Epithelial cell of esophagus (primary cell): ENCODE data around the gene MCTS1.

Source experiments
- DNase-seq: peaks from one replicate; pipeline ENCODE4 v3.0.0; 2010; ENCODE audit warnings: low read depth
- H3K4me3 ChIP-seq: 2 replicates; pipeline ENCODE4 v1.5.1; 2011; ENCODE audit warnings: mild to moderate bottlenecking, low read length, control low read depth
- CTCF ChIP-seq: IDR thresholded peaks from 2 replicates; pipeline ENCODE4 v1.5.1; 2011; ENCODE audit warnings: low read depth, mild to moderate bottlenecking, low read length, control low read depth, inconsistent platforms; ENCODE audit not compliant: insufficient read depth; ENCODE audit errors: missing control alignments

Gene MCTS1

GRCh38 chrX:120660637-120661036 lies 56.7 kb downstream of the MCTS1 start:
- no peak for TF ChIP-seq CTCF
- H3K4me3 ChIP-seq, result no peak overlapping the region
- peak; percentile 74 for DNase-seq
